Measurements from ENCODE around the gene FCRL4.

Gene FCRL4

DNA sequence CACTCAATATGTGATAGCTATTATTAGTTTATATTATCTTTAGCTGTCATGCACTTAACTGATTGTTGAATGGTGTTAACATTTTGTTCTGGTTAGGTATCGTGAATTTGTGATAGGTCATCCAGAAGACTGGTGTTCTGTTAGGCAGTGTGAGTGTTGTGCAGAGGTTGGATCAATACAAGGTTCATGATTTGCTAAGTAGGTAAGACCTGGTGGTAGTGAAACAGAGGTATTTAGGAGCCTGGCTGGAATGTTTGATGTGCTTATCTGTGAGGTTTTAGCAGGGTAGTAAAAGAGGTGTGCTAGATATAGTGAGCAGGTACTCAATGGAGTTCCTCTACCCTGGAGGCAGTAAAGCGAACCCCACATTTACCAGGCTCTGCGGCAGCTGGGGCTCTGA is 20.3 kb upstream of the FCRL4 start:
- Histone ChIP-seq H2BK5ac (ENCODE audit: low read length) (no peak overlapping the region), H3K4me1 (ENCODE audit: control insufficient read depth in 2 of 2, insufficient read depth in 1 of 2, low read depth in 1 of 2, low read length in 2 of 2) (no peaks in the 10 kb centered on the region), H3K27me3 (ENCODE audit: control insufficient read depth in 3 of 3, insufficient read depth in 3 of 3, low read depth in 1 of 3, low read length in 3 of 3) (no peaks in the 10 kb centered on the region), H3K18ac (ENCODE audit: low read length) (no peak overlapping the region), H3K4me2 (ENCODE audit: insufficient read depth, low read length, poor library complexity, severe bottlenecking) (no peak overlapping the region), H3K79me1 (ENCODE audit: low read depth, low read length) (no peaks in the 10 kb centered on the region), H3K23ac (ENCODE audit: low read depth, low read length, poor library complexity) (no peak overlapping the region), H4K91ac (ENCODE audit: low read depth, low read length, poor library complexity) (no peak overlapping the region), H3K27ac (replicated peaks; ENCODE audit: low read length) (no peak overlapping the region), H3K36me3 (replicated peaks in 1 of 2; ENCODE audit: control insufficient read depth in 2 of 2, insufficient read depth in 2 of 2, low read length in 2 of 2) (no peaks in the 10 kb centered on the region), H2BK15ac (ENCODE audit: low read length) (no peak overlapping the region), H3K4ac (ENCODE audit: low read length) (no peak overlapping the region), H4K8ac (ENCODE audit: low read depth, low read length) (no peak overlapping the region), H2BK120ac (ENCODE audit: low read depth, low read length) (no peak overlapping the region), H3K4me3 (ENCODE audit: low read length in 2 of 2) (no peak overlapping the region), H2AFZ (ENCODE audit: low read length) (no peak overlapping the region), H2AK5ac (ENCODE audit: low read depth, low read length) (no peak overlapping the region), H3K14ac (ENCODE audit: low read length) (no peak overlapping the region), H2BK12ac (ENCODE audit: low read length) (no peak overlapping the region), H3K9ac (ENCODE audit: low read depth, low read length, poor library complexity) (no peak overlapping the region), H3K9me3 (replicated peaks in 1 of 2; ENCODE audit: control insufficient read depth in 2 of 2, insufficient read depth in 1 of 2, low read depth in 1 of 2, low read length in 2 of 2) (no peaks in the 10 kb centered on the region)
- no peak for DNase-seq (ENCODE audit: low spot score)
- no CpG with 5 or more reads among the region's 3 CpGs for WGBS, 2 donors (ENCODE audit: extremely low coverage in 2 of 2, insufficient read length in 2 of 2, insufficient replicate concordance in 1 of 2)

- WGBS, 2 donors (ENCODE audit: extremely low coverage in 2 of 2, insufficient read length in 2 of 2, insufficient replicate concordance in 1 of 2), result no CpG with 5 or more reads among the region's 1 CpG
- Histone ChIP-seq H3K23ac (ENCODE audit: low read depth, low read length, poor library complexity) (no peak overlapping the region), H2BK15ac (ENCODE audit: low read length) (no peak overlapping the region), H4K91ac (ENCODE audit: low read depth, low read length, poor library complexity) (no peak overlapping the region), H3K36me3 (replicated peaks in 1 of 2; ENCODE audit: control insufficient read depth in 2 of 2, insufficient read depth in 2 of 2, low read length in 2 of 2) (no peaks in the 10 kb centered on the region), H3K79me1 (ENCODE audit: low read depth, low read length) (no peaks in the 10 kb centered on the region), H2BK5ac (ENCODE audit: low read length) (no peak overlapping the region), H3K4me2 (ENCODE audit: insufficient read depth, low read length, poor library complexity, severe bottlenecking) (no peak overlapping the region), H3K27ac (replicated peaks; ENCODE audit: low read length) (no peak overlapping the region), H3K9ac (ENCODE audit: low read depth, low read length, poor library complexity) (no peak overlapping the region), H3K4me1 (ENCODE audit: control insufficient read depth in 2 of 2, insufficient read depth in 1 of 2, low read depth in 1 of 2, low read length in 2 of 2) (no peaks in the 10 kb centered on the region), H4K8ac (ENCODE audit: low read depth, low read length) (no peak overlapping the region), H3K18ac (ENCODE audit: low read length) (no peak overlapping the region), H2AFZ (ENCODE audit: low read length) (no peak overlapping the region), H3K9me3 (replicated peaks in 1 of 2; ENCODE audit: control insufficient read depth in 2 of 2, insufficient read depth in 1 of 2, low read depth in 1 of 2, low read length in 2 of 2) (no peaks in the 10 kb centered on the region), H3K4ac (ENCODE audit: low read length) (no peak overlapping the region), H3K27me3 (ENCODE audit: control insufficient read depth in 3 of 3, insufficient read depth in 3 of 3, low read depth in 1 of 3, low read length in 3 of 3) (no peaks in the 10 kb centered on the region), H2BK12ac (ENCODE audit: low read length) (no peak overlapping the region), H2AK5ac (ENCODE audit: low read depth, low read length) (no peak overlapping the region), H3K14ac (ENCODE audit: low read length) (no peak overlapping the region), H3K4me3 (ENCODE audit: low read length in 2 of 2) (no peak overlapping the region), H2BK120ac (ENCODE audit: low read depth, low read length) (no peak overlapping the region)
- DNase-seq (ENCODE audit: low spot score), result no peak
These were observed 2.4 kb upstream of the FCRL4 start for GRCh38 chr1:157600236-157600635.

GRCh38 chr1:157596384-157596783 is 1.5 kb downstream of the FCRL4 start:
- no peaks in the 10 kb centered on the region for H3K9me3 ChIP-seq (replicated peaks in 1 of 2; ENCODE audit: control insufficient read depth in 2 of 2, insufficient read depth in 1 of 2, low read depth in 1 of 2, low read length in 2 of 2)
- H4K91ac ChIP-seq (ENCODE audit: low read depth, low read length, poor library complexity), result no peak overlapping the region
- no peaks in the 10 kb centered on the region for H3K36me3 ChIP-seq (replicated peaks in 1 of 2; ENCODE audit: control insufficient read depth in 2 of 2, insufficient read depth in 2 of 2, low read length in 2 of 2)
- no peaks in the 10 kb centered on the region for H3K4me1 ChIP-seq (ENCODE audit: control insufficient read depth in 2 of 2, insufficient read depth in 1 of 2, low read depth in 1 of 2, low read length in 2 of 2)
- no peak overlapping the region for H2BK15ac ChIP-seq (ENCODE audit: low read length)
- no peak overlapping the region for H3K27ac ChIP-seq (replicated peaks; ENCODE audit: low read length)
- WGBS, 2 donors (ENCODE audit: extremely low coverage in 2 of 2, insufficient read length in 2 of 2, insufficient replicate concordance in 1 of 2), result no CpG with 5 or more reads among the region's 6 CpGs
- H3K4ac ChIP-seq (ENCODE audit: low read length), result no peak overlapping the region
- no peak overlapping the region for H2AK5ac ChIP-seq (ENCODE audit: low read depth, low read length)
- H3K18ac ChIP-seq (ENCODE audit: low read length), result no peak overlapping the region
- H2AFZ ChIP-seq (ENCODE audit: low read length), result no peak overlapping the region
- no peak overlapping the region for H3K9ac ChIP-seq (ENCODE audit: low read depth, low read length, poor library complexity)
- DNase-seq (ENCODE audit: low spot score), result no peak
- H3K4me2 ChIP-seq (ENCODE audit: insufficient read depth, low read length, poor library complexity, severe bottlenecking), result no peak overlapping the region
- H4K8ac ChIP-seq (ENCODE audit: low read depth, low read length), result no peak overlapping the region
- H2BK120ac ChIP-seq (ENCODE audit: low read depth, low read length), result no peak overlapping the region
- no peak overlapping the region for H2BK12ac ChIP-seq (ENCODE audit: low read length)
- no peaks in the 10 kb centered on the region for H3K79me1 ChIP-seq (ENCODE audit: low read depth, low read length)
- H3K23ac ChIP-seq (ENCODE audit: low read depth, low read length, poor library complexity), result no peak overlapping the region
- H3K4me3 ChIP-seq (ENCODE audit: low read length in 2 of 2), result no peak overlapping the region
- peak overlapping the region; percentile 82 for H3K14ac ChIP-seq (ENCODE audit: low read length)
- H2BK5ac ChIP-seq (ENCODE audit: low read length), result no peak overlapping the region
- no peaks in the 10 kb centered on the region for H3K27me3 ChIP-seq (ENCODE audit: control insufficient read depth in 3 of 3, insufficient read depth in 3 of 3, low read depth in 1 of 3, low read length in 3 of 3)

DNA sequence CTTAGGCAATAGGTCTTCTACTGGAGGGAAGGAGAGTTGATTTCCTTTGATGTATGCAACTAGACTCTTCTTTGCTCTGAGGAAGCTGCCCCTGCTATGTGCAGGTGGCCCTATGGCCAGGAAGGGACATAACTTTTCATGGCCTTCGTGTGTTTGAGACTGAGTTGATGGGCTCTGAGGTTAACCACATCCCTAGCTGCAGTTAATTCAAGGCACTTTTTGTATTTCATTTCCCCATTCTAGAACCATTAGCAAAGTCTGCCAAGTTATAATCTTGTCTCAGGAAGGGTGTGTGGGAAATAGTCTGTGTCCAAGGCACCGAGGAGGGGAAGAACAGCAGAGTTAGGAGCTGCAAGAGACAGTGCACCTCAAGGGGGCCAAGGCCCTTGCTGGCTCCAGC is 2.5 kb downstream of the FCRL4 start:
- H3K79me1 ChIP-seq (ENCODE audit: low read depth, low read length), result no peaks in the 10 kb centered on the region
- no peak overlapping the region for H3K4ac ChIP-seq (ENCODE audit: low read length)
- no peak overlapping the region for H3K14ac ChIP-seq (ENCODE audit: low read length)
- no peak overlapping the region for H3K4me3 ChIP-seq (ENCODE audit: low read length in 2 of 2)
- H2AFZ ChIP-seq (ENCODE audit: low read length), result no peak overlapping the region
- H3K18ac ChIP-seq (ENCODE audit: low read length), result no peak overlapping the region
- H3K9ac ChIP-seq (ENCODE audit: low read depth, low read length, poor library complexity), result no peak overlapping the region
- H2BK5ac ChIP-seq (ENCODE audit: low read length), result no peak overlapping the region
- H3K4me2 ChIP-seq (ENCODE audit: insufficient read depth, low read length, poor library complexity, severe bottlenecking), result no peak overlapping the region
- H2BK15ac ChIP-seq (ENCODE audit: low read length), result no peak overlapping the region
- no peaks in the 10 kb centered on the region for H3K4me1 ChIP-seq (ENCODE audit: control insufficient read depth in 2 of 2, insufficient read depth in 1 of 2, low read depth in 1 of 2, low read length in 2 of 2)
- H3K23ac ChIP-seq (ENCODE audit: low read depth, low read length, poor library complexity), result no peak overlapping the region
- no peaks in the 10 kb centered on the region for H3K36me3 ChIP-seq (replicated peaks in 1 of 2; ENCODE audit: control insufficient read depth in 2 of 2, insufficient read depth in 2 of 2, low read length in 2 of 2)
- H4K8ac ChIP-seq (ENCODE audit: low read depth, low read length), result no peak overlapping the region
- no peak overlapping the region for H4K91ac ChIP-seq (ENCODE audit: low read depth, low read length, poor library complexity)
- H2BK120ac ChIP-seq (ENCODE audit: low read depth, low read length), result no peak overlapping the region
- H2BK12ac ChIP-seq (ENCODE audit: low read length), result no peak overlapping the region
- H3K27ac ChIP-seq (replicated peaks; ENCODE audit: low read length), result no peak overlapping the region
- DNase-seq (ENCODE audit: low spot score), result no peak
- WGBS, 2 donors (ENCODE audit: extremely low coverage in 2 of 2, insufficient read length in 2 of 2, insufficient replicate concordance in 1 of 2), result no CpG with 5 or more reads among the region's 2 CpGs
- no peaks in the 10 kb centered on the region for H3K9me3 ChIP-seq (replicated peaks in 1 of 2; ENCODE audit: control insufficient read depth in 2 of 2, insufficient read depth in 1 of 2, low read depth in 1 of 2, low read length in 2 of 2)
- no peaks in the 10 kb centered on the region for H3K27me3 ChIP-seq (ENCODE audit: control insufficient read depth in 3 of 3, insufficient read depth in 3 of 3, low read depth in 1 of 3, low read length in 3 of 3)
- H2AK5ac ChIP-seq (ENCODE audit: low read depth, low read length), result no peak overlapping the region
